ENCODE data around the gene PUM1. TPM values are rescaled to one million over a fixed set of nuclear protein-coding genes. Genes with fewer than 3 reads are reported as not detected.
A peak's percentile ranks its signal among the peaks of the same experiment; 100 is the strongest.

PUM1 gene, protein sequence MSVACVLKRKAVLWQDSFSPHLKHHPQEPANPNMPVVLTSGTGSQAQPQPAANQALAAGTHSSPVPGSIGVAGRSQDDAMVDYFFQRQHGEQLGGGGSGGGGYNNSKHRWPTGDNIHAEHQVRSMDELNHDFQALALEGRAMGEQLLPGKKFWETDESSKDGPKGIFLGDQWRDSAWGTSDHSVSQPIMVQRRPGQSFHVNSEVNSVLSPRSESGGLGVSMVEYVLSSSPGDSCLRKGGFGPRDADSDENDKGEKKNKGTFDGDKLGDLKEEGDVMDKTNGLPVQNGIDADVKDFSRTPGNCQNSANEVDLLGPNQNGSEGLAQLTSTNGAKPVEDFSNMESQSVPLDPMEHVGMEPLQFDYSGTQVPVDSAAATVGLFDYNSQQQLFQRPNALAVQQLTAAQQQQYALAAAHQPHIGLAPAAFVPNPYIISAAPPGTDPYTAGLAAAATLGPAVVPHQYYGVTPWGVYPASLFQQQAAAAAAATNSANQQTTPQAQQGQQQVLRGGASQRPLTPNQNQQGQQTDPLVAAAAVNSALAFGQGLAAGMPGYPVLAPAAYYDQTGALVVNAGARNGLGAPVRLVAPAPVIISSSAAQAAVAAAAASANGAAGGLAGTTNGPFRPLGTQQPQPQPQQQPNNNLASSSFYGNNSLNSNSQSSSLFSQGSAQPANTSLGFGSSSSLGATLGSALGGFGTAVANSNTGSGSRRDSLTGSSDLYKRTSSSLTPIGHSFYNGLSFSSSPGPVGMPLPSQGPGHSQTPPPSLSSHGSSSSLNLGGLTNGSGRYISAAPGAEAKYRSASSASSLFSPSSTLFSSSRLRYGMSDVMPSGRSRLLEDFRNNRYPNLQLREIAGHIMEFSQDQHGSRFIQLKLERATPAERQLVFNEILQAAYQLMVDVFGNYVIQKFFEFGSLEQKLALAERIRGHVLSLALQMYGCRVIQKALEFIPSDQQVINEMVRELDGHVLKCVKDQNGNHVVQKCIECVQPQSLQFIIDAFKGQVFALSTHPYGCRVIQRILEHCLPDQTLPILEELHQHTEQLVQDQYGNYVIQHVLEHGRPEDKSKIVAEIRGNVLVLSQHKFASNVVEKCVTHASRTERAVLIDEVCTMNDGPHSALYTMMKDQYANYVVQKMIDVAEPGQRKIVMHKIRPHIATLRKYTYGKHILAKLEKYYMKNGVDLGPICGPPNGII
- total RNA-seq, result 100 to 1,000 TPM in 5 of 9 donors, 10 to 100 TPM in 4; 71.4 to 167 (median 101) TPM
- polyA plus RNA-seq, result 10 to 100 TPM; 22.6 to 57.8 (median 35.0) TPM
- long read RNA-seq, donor 1, result 0 reads
- long read RNA-seq, donor 2, full-length matches to known transcripts, result 2 of 9 reads
- long read RNA-seq, donor 2, partial matches to known transcripts, result 7 of 9 reads
- long read RNA-seq, donor 2, other reads (novel, unspliced or antisense), result 0 of 9 reads
- long read RNA-seq, donor 3, result 0 reads
- long read RNA-seq, donor 4, full-length matches to known transcripts, result 5 of 17 reads
- long read RNA-seq, donor 4, partial matches to known transcripts, result 6 of 17 reads
- long read RNA-seq, donor 4, other reads (novel, unspliced or antisense), result 6 of 17 reads
- long read RNA-seq, donor 5, full-length matches to known transcripts, result 19 of 68 reads
- long read RNA-seq, donor 5, partial matches to known transcripts, result 14 of 68 reads
- long read RNA-seq, donor 5, other reads (novel, unspliced or antisense), result 35 of 68 reads
- long read RNA-seq, donor 6, full-length matches to known transcripts, result 1 of 14 reads
- long read RNA-seq, donor 6, partial matches to known transcripts, result 4 of 14 reads
- long read RNA-seq, donor 6, other reads (novel, unspliced or antisense), result 9 of 14 reads
- long read RNA-seq, donor 7, result 0 reads
- long read RNA-seq, donor 8, full-length matches to known transcripts, result 4 of 15 reads
- long read RNA-seq, donor 8, partial matches to known transcripts, result 11 of 15 reads
- long read RNA-seq, donor 8, other reads (novel, unspliced or antisense), result 0 of 15 reads
- long read RNA-seq, donor 9, result 0 reads
- long read RNA-seq, donor 10, full-length matches to known transcripts, result 2 of 2 reads
- long read RNA-seq, donor 10, partial matches to known transcripts, result 0 of 2 reads
- long read RNA-seq, donor 10, other reads (novel, unspliced or antisense), result 0 of 2 reads

DNA sequence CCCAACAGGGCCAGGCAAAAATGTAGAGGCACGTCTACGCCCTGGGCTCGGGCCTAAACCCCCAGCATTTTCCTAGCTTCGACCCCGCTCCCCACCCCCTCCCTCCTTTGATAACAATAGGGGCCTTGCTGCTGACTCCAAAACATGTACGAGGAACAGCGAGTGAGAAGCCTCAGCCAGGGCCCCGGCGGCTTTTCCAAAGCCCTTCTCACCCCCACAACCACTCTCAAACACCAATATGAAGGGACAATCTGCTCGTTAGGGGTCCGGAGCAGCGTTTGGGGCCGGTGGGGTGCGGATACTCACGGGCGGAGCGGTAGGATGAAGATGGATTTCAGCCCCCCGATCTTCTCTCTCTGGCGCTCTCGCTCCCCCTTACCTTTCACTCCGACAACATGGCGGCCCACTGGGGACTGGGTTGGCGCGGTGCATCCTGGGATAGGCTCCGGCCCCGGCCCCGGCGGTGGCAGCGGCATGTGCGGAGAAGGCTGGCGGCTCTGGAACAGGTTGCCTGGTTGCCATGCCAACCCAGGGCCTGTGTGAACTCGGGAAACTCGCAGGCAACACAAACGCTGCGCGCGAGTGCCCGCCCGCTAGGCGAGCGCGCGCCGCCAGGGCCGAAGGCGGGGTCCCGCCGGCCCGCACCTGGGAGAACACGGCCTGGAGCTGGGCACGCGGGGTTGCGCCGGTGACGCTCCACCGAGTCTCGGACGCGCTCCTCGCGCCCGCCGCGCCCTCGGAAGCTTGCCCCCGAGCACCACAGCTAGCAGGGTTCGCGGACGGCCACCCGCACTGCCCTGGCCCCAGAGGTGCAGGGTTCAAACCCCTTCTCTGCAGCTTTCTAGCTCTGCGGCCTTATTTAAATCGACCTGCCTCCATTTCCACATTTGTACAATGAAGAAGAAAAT lies at the start of gene PUM1:
Gene PUM1, minus strand, starts transcription at position 408 of the 908 bp plus-strand sequence. CDS start 6,151 bp downstream, outside the sequence.
- DNase-seq, result peak; percentile 99 to 100 (median 99)
- Histone ChIP-seq H3K4me3 (peak within 1 kb of the TSS; percentile 21 to 89 (median 88)), H3K36me3 (replicated peaks in 1 of 2) (no peaks in the 10 kb centered on the region), H3K27me3 (no peaks in the 10 kb centered on the region), H3K27ac (peak within 1 kb of the TSS; percentile 42 to 96 (median 91)), H3K4me1 (replicated peaks in 1 of 2) (peaks cover 18 to 35% of the 10 kb centered on the region in 2 donors), H3K9me3 (replicated peaks in 1 of 3) (no peaks in the 10 kb centered on the region)
- TF ChIP-seq, protein P1, sequence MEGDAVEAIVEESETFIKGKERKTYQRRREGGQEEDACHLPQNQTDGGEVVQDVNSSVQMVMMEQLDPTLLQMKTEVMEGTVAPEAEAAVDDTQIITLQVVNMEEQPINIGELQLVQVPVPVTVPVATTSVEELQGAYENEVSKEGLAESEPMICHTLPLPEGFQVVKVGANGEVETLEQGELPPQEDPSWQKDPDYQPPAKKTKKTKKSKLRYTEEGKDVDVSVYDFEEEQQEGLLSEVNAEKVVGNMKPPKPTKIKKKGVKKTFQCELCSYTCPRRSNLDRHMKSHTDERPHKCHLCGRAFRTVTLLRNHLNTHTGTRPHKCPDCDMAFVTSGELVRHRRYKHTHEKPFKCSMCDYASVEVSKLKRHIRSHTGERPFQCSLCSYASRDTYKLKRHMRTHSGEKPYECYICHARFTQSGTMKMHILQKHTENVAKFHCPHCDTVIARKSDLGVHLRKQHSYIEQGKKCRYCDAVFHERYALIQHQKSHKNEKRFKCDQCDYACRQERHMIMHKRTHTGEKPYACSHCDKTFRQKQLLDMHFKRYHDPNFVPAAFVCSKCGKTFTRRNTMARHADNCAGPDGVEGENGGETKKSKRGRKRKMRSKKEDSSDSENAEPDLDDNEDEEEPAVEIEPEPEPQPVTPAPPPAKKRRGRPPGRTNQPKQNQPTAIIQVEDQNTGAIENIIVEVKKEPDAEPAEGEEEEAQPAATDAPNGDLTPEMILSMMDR (IDR thresholded peaks at IDR 0.05), result peak in 3 of 6 experiments; percentile 12 to 51 (median 39)
- TF ChIP-seq POLR2A (IDR thresholded peaks at IDR 0.05), result peak; percentile 43 to 90
- intact Hi-C loops (cut with DNase I), result loop anchor here in 1 of 2 donors (10.0 kb wide), 1 partner anchor 99 kb away; no protein-coding TSS in a partner anchor
- 0 to 3% (median 2%) methylated on average over 15 to 72 of the region's 72 CpGs for WGBS, 4 donors

DNA sequence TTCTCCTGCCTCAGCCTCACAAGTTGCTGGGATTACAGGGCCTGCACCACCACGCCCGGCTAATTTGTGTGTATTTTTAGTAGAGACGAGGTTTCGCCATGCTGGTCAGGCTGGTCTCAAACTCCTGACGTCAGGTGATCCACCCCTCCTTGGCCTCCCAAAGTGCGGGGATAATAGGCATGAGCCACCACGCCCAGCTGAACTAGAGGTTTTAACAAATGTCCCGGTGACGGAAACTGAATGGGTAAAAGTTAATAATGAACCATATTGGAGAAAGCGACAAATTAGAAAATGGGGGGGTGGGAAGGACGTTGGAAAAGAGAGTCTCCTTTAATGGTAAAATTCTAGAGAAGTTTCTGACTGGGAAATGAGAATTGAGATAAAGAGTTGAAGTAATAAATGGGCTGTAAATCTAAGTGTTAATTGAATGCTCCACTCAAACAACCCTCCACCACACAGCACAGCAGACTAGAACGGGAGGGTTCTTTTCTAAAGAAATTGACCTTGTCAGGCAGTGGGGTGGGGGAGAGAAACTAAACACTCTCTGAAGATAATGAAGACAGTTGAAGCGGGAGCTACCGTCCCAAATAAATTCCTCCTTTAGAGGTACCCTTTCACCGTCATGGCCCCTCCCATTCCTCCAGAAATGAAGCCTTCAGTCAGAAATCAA lies 46.9 kb upstream of the PUM1 start:
- 83 to 88% (median 84%) methylated on average over 15 of the region's 15 CpGs for WGBS, 4 donors
- Histone ChIP-seq H3K27me3 (no peaks in the 10 kb centered on the region), H3K36me3 (replicated peaks in 1 of 2) (no peaks in the 10 kb centered on the region), H3K9me3 (replicated peaks in 1 of 3) (no peaks in the 10 kb centered on the region), H3K4me3 (no peak overlapping the region), H3K27ac (no peak overlapping the region), H3K4me1 (replicated peaks in 1 of 2) (peaks cover 0 to 8% of the 10 kb centered on the region in 2 donors)
- no peak for DNase-seq
- no peak for TF ChIP-seq POLR2A (IDR thresholded peaks at IDR 0.05)
- TF ChIP-seq, protein P1 (IDR thresholded peaks at IDR 0.05), result no peak
- intact Hi-C loops (cut with DNase I), result no loop called here

All from adrenal gland (tissue), 19 donors.